ENCODE measurements around the gene HMBS.

The HMBS gene

GRCh38 chr11:119077839-119078238, 6.8 kb upstream of the HMBS start:
- Histone ChIP-seq H3K4me1 (ENCODE audit: insufficient read depth, insufficient read length) (no peaks in the 10 kb centered on the region), H3K27me3 (ENCODE audit: insufficient read depth, insufficient read length) (no peaks in the 10 kb centered on the region), H3K9ac (ENCODE audit: insufficient read length, low read depth) (no peak overlapping the region), H3K4me3 (ENCODE audit: insufficient read length, low read depth) (no peak overlapping the region), H3K36me3 (ENCODE audit: insufficient read depth, insufficient read length, low read length) (peaks cover 62% of the 10 kb centered on the region), H3K9me3 (ENCODE audit: insufficient read depth, low read length) (no peaks in the 10 kb centered on the region)
- TF ChIP-seq YY1 (IDR thresholded peaks at IDR 0.05; ENCODE audit: insufficient read depth, insufficient read length) = no peak
- no peak for TF ChIP-seq SUZ12 (IDR thresholded peaks at IDR 0.05; ENCODE audit: extremely low read depth, insufficient read depth, insufficient read length)
- TF ChIP-seq ZNF274 (IDR thresholded peaks at IDR 0.05; ENCODE audit: low read depth, low read length) = no peak
- DNase-seq (ENCODE audit: low read depth, low spot score) = no peak

GRCh38 chr11:119078675-119079420, 5.8 kb upstream of the HMBS start:
- Histone ChIP-seq H3K9ac (ENCODE audit: insufficient read length, low read depth) (no peak overlapping the region), H3K4me3 (ENCODE audit: insufficient read length, low read depth) (no peak overlapping the region), H3K4me1 (ENCODE audit: insufficient read depth, insufficient read length) (no peaks in the 10 kb centered on the region), H3K27me3 (ENCODE audit: insufficient read depth, insufficient read length) (no peaks in the 10 kb centered on the region), H3K9me3 (ENCODE audit: insufficient read depth, low read length) (no peaks in the 10 kb centered on the region), H3K36me3 (ENCODE audit: insufficient read depth, insufficient read length, low read length) (peaks cover 52% of the 10 kb centered on the region)
- TF ChIP-seq ZNF274 (IDR thresholded peaks at IDR 0.05; ENCODE audit: low read depth, low read length) (no peak), SUZ12 (IDR thresholded peaks at IDR 0.05; ENCODE audit: extremely low read depth, insufficient read depth, insufficient read length) (no peak), YY1 (IDR thresholded peaks at IDR 0.05; ENCODE audit: insufficient read depth, insufficient read length) (no peak)
- DNase-seq (ENCODE audit: low read depth, low spot score) = no peak

GRCh38 chr11:119081682-119082260, 2.9 kb upstream of the HMBS start:
- no peaks in the 10 kb centered on the region for H3K4me1 ChIP-seq (ENCODE audit: insufficient read depth, insufficient read length)
- no peaks in the 10 kb centered on the region for H3K9me3 ChIP-seq (ENCODE audit: insufficient read depth, low read length)
- no peaks in the 10 kb centered on the region for H3K27me3 ChIP-seq (ENCODE audit: insufficient read depth, insufficient read length)
- H3K9ac ChIP-seq (ENCODE audit: insufficient read length, low read depth) = no peak overlapping the region
- no peak overlapping the region for H3K4me3 ChIP-seq (ENCODE audit: insufficient read length, low read depth)
- H3K36me3 ChIP-seq (ENCODE audit: insufficient read depth, insufficient read length, low read length) = peaks cover 47% of the 10 kb centered on the region
- no peak for DNase-seq (ENCODE audit: low read depth, low spot score)
- TF ChIP-seq ZNF274 (IDR thresholded peaks at IDR 0.05; ENCODE audit: low read depth, low read length) (no peak), YY1 (IDR thresholded peaks at IDR 0.05; ENCODE audit: insufficient read depth, insufficient read length) (no peak)

GRCh38 chr11:119085437-119085847, 761 bp downstream of the HMBS start:
- Histone ChIP-seq H3K9ac (ENCODE audit: insufficient read length, low read depth) (peak overlapping the region; percentile 87), H3K27me3 (ENCODE audit: insufficient read depth, insufficient read length) (no peaks in the 10 kb centered on the region), H3K4me3 (ENCODE audit: insufficient read length, low read depth) (peak overlapping the region; percentile 79), H3K36me3 (ENCODE audit: insufficient read depth, insufficient read length, low read length) (peaks cover 51% of the 10 kb centered on the region), H3K9me3 (ENCODE audit: insufficient read depth, low read length) (no peaks in the 10 kb centered on the region), H3K4me1 (ENCODE audit: insufficient read depth, insufficient read length) (no peaks in the 10 kb centered on the region)
- no peak for TF ChIP-seq YY1 (IDR thresholded peaks at IDR 0.05; ENCODE audit: insufficient read depth, insufficient read length)
- no peak for TF ChIP-seq ZNF274 (IDR thresholded peaks at IDR 0.05; ENCODE audit: low read depth, low read length)
- TF ChIP-seq SUZ12 (IDR thresholded peaks at IDR 0.05; ENCODE audit: extremely low read depth, insufficient read depth, insufficient read length) = no peak
- DNase-seq (ENCODE audit: low read depth, low spot score) = no peak

- no peaks in the 10 kb centered on the region for H3K27me3 ChIP-seq (ENCODE audit: insufficient read depth, insufficient read length)
- H3K9ac ChIP-seq (ENCODE audit: insufficient read length, low read depth) = no peak overlapping the region
- peaks cover 46% of the 10 kb centered on the region for H3K36me3 ChIP-seq (ENCODE audit: insufficient read depth, insufficient read length, low read length)
- H3K9me3 ChIP-seq (ENCODE audit: insufficient read depth, low read length) = no peaks in the 10 kb centered on the region
- DNase-seq (ENCODE audit: low read depth, low spot score) = no peak
- TF ChIP-seq ZNF274 (IDR thresholded peaks at IDR 0.05; ENCODE audit: low read depth, low read length) = no peak
- TF ChIP-seq SUZ12 (IDR thresholded peaks at IDR 0.05; ENCODE audit: extremely low read depth, insufficient read depth, insufficient read length) = no peak
- no peak for TF ChIP-seq YY1 (IDR thresholded peaks at IDR 0.05; ENCODE audit: insufficient read depth, insufficient read length)
- H3K4me1 ChIP-seq (ENCODE audit: insufficient read depth, insufficient read length) = no peaks in the 10 kb centered on the region
- H3K4me3 ChIP-seq (ENCODE audit: insufficient read length, low read depth) = no peak overlapping the region
Observed at GRCh38 chr11:119087123-119087522, 2.4 kb downstream of the HMBS start.

- Histone ChIP-seq H3K36me3 (ENCODE audit: insufficient read depth, insufficient read length, low read length) (peaks cover 47% of the 10 kb centered on the region), H3K27me3 (ENCODE audit: insufficient read depth, insufficient read length) (no peaks in the 10 kb centered on the region), H3K9me3 (ENCODE audit: insufficient read depth, low read length) (no peaks in the 10 kb centered on the region), H3K9ac (ENCODE audit: insufficient read length, low read depth) (no peak overlapping the region), H3K4me3 (ENCODE audit: insufficient read length, low read depth) (no peak overlapping the region), H3K4me1 (ENCODE audit: insufficient read depth, insufficient read length) (peaks cover 3% of the 10 kb centered on the region)
- DNase-seq (ENCODE audit: low read depth, low spot score) = no peak
- TF ChIP-seq YY1 (IDR thresholded peaks at IDR 0.05; ENCODE audit: insufficient read depth, insufficient read length) (no peak), ZNF274 (IDR thresholded peaks at IDR 0.05; ENCODE audit: low read depth, low read length) (no peak), SUZ12 (IDR thresholded peaks at IDR 0.05; ENCODE audit: extremely low read depth, insufficient read depth, insufficient read length) (no peak)
Observed at GRCh38 chr11:119087747-119088241, 3.1 kb downstream of the HMBS start.

- Histone ChIP-seq H3K9me3 (ENCODE audit: insufficient read depth, low read length) (no peaks in the 10 kb centered on the region), H3K9ac (ENCODE audit: insufficient read length, low read depth) (no peak overlapping the region), H3K27me3 (ENCODE audit: insufficient read depth, insufficient read length) (no peaks in the 10 kb centered on the region), H3K36me3 (ENCODE audit: insufficient read depth, insufficient read length, low read length) (peaks cover 53% of the 10 kb centered on the region), H3K4me3 (ENCODE audit: insufficient read length, low read depth) (no peak overlapping the region), H3K4me1 (ENCODE audit: insufficient read depth, insufficient read length) (peaks cover 3% of the 10 kb centered on the region)
- no peak for DNase-seq (ENCODE audit: low read depth, low spot score)
- TF ChIP-seq SUZ12 (IDR thresholded peaks at IDR 0.05; ENCODE audit: extremely low read depth, insufficient read depth, insufficient read length) (no peak), YY1 (IDR thresholded peaks at IDR 0.05; ENCODE audit: insufficient read depth, insufficient read length) (no peak), ZNF274 (IDR thresholded peaks at IDR 0.05; ENCODE audit: low read depth, low read length) (no peak)
Observed at GRCh38 chr11:119088406-119088805, 3.7 kb downstream of the HMBS start.
